GM18499 (cell line): ENCODE results near the gene GPRIN2.
"Not testable (repeated sequence)": the region's sequence is repeated elsewhere in the genome, so short reads cannot be mapped to it uniquely, and the experiment has no call there.

Experiments
- ATAC-seq: cut with Tn5 transposase; IDR thresholded peaks from one replicate; pipeline ENCODE4 v1.9.1; 2021; ENCODE audit warnings: moderate number of reproducible peaks; ENCODE audit not compliant: insufficient read depth, unreplicated experiment

The GPRIN2 gene

GRCh38 chr10:46538717-46539426 lies 17.6 kb downstream of the GPRIN2 start:
- no peak for ATAC-seq

DNA sequence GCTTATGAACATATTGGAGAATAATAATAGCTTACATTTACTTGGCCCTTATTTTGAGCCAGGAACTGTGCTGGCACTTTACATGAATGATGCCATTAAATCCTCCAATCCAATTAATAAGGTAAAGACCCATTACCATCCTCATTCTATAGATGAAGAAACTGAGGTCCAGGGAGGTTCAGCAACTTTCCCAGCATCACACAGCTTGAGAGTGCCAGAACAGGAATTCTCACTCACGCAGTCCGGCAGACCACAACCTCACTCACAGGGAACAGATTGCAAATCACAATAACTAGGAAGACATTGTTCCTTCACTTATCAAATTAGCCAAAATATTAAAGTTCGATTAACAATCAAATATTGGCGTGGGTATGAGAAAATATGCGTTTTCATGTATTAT lies 18.3 kb downstream of the GPRIN2 start:
- no peak for ATAC-seq

GRCh38 chr10:46537309-46537708 lies 19.1 kb downstream of the GPRIN2 start:
- ATAC-seq = no peak

DNA sequence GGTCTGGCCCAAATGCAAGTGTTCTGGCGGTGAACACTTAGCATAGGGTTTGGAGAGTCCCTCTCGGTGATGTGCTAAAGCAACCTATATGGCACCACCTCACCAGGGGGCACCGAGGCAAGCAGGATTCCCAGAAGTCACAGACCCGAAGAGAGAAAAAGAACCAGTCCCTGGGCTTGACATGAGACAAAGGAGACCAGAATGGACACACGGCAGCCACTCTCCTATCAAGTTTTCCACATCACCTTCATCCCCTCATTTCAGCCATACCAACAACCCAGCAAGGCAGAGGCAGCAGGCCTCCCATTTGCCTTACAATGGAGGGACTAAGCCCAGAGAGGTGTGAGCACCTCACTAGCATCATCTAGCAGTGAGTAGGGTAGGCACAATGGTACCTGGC lies 19.7 kb downstream of the GPRIN2 start:
- no peak for ATAC-seq

DNA sequence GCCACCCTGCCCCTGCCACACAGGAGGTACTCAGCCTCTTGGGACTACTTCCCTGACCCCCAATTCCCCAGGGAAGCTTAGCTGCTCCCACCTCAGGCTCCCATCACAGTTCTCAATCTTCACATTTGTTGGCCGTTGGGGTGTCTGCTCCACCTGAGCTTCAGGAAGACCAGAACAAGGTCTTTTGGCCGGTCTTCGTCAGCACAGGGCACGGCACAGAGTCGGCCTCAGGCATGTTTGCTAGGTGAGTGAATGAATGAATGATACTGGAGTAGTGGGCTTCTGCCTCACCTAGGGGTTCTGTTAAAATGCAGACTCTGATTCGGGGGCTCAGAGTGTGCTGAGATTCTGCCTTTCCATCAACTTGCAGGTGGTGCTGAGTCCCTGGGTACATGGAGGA lies 20.3 kb downstream of the GPRIN2 start:
- ATAC-seq = no peak

- ATAC-seq = no peak
Observed at GRCh38 chr10:46534828-46535524, 21.5 kb downstream of the GPRIN2 start.

GRCh38 chr10:46532256-46532655 lies 24.2 kb downstream of the GPRIN2 start:
- not testable (repeated sequence) for ATAC-seq

DNA sequence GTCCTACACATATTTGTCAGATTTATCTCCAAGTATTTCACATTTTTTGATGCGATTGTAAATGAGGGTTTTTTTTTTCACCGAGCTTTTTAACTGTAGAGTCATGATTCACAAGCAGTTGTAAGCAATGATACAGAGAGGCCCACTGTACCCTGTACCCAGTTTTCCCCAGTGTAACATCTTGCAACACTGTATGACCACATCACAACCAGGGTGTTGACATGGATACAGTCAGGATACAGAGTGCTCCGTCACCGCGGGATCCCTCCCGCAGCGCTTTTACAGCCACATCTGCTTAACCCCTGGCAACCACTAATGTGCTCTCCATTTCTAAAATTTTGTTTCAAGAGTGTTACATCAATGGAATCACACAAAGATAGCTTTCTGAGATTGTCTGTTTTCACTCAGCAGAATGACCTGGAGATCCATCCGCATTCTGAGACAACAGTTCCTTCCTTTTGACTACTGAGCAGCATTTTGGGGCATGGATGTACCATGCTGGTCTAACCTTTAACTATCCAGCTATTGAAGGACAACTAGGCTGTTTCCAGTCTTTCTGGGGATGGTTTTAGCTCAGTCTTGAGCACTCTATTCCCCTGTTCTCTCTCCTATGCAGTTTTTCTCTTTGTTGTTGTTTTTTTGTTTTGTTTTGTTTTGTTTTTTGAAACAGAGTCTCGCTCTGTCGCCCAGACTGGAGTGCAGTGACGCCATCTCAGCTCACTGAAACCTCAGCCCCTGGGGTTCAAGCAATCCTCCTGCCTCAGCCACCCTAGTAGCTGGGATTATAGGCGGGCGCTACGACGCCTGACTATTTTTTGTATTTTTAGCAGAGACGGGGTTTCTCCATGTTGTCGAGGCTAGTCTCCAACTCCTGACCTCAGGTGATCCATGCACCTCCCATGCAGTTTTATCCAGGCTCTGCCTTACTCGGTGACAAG lies 25.9 kb downstream of the GPRIN2 start:
- no peak for ATAC-seq

GRCh38 chr10:46529742-46530141 lies 26.7 kb downstream of the GPRIN2 start:
- ATAC-seq = not testable (repeated sequence)

GRCh38 chr10:46528675-46529615 lies 27.5 kb downstream of the GPRIN2 start:
- ATAC-seq = no peak

DNA sequence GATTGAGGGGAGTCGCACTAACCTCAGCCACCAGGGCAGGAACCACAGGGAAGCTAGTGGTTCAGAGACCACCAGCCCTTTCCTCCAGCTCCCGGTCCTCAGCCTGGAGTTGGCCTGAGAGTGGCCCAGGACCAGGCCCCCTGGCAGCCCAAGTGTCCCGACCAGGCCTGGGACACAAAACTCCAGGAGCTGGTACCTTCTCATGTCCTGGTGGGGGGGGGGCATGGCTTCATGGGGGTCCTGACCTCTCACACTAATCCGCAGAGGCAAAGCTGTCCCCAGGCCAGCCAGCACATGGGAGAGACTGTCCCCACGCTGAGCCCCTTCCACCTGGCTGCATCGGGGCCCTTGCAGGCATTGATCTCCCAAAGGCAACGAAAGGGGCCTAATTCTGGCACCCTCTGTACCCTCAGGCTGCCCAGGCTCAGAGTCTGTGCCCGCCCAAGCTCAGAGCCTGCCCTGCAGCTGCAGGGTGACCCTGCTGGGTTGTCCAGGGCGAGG lies 28.2 kb downstream of the GPRIN2 start:
- ATAC-seq = no peak

DNA sequence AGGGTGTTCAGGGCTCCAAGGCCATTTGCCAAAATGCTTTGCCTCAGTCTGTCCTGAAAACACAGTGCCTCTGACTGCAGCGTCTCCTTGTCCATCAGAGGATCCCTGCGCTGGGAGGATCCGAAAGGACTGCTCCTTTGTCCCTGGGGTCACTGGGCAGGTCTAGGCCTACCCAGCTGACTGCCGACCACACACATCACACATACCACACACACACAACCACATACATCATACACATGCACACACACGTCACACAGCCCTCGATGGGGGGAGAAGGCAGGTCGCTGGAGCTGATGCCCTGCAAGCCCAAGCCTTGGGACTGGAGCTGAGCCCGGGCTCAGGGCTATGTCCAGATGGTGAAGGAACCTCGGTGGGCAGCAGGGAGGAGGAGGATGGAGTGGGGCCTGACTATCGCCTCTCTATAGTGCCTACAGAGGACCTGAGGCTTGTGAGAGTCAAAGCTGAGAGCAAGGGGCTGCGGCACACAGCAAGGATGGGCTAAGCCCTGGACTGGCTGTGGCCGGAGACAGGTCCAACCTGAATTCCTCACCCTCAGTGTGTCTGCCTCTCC lies 29.1 kb downstream of the GPRIN2 start:
- no peak for ATAC-seq

GRCh38 chr10:46526682-46527038 lies 29.8 kb downstream of the GPRIN2 start:
- ATAC-seq = no peak

DNA sequence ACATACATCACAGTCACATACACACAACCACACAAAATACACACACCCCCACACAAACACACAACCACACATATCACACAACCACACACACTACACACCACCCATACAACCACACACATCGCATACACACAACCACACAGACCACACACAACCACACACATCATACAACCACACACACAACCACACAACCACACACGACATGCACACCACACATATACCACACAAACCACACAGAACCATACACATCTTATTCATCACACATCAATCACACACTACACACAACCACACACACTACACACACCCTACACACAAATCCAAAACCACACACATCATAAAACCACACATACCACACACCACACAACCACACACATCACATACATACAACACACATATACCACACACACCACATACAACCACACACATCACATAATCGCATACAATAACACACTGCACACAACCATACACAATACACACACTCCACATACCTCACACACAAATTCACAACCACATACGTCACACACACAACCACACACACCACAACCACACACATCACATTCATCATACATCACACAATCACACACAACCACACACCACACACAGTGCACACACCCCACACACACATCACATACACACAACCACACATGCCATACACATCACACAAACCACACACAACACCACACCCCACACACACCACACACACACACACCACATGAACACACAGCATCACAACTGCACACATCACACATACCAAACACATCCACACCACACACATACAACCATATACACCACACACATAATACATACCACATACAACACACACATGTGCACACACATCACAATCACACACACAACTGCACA lies 30.4 kb downstream of the GPRIN2 start:
- no peak for ATAC-seq

GRCh38 chr10:46525177-46525823 lies 31.2 kb downstream of the GPRIN2 start:
- no peak for ATAC-seq

GRCh38 chr10:46524472-46525176 lies 31.8 kb downstream of the GPRIN2 start:
- no peak for ATAC-seq

- no peak for ATAC-seq
Observed at GRCh38 chr10:46523962-46524471, 32.4 kb downstream of the GPRIN2 start.
